GM12878 (cell line): Measurements from ENCODE around the gene IER5. TPM values are rescaled to one million over a fixed set of nuclear protein-coding genes. Genes with fewer than 3 reads are reported as not detected.

Source experiments
- ATAC-seq: fragments of 200-7000 bp; cut with Tn5 transposase; 3 replicates; pipeline ENCODE4 v1.9.1; 2020; ENCODE audit warnings: mild to moderate bottlenecking, moderate library complexity
- BruUV-seq: library from RNA; stranded (reverse); fragments of 400-500 nt; replicated peaks from 2 replicates; lab custom pipeline; 2021; lab: Mats Ljungman, UMichigan
- CTCF ChIA-PET: fragments of 300-600 bp; sonication (Branson Sonifier 250); formaldehyde crosslinking; extraction: SDS; loops from one replicate; lab custom pipeline; 2021; ENCODE audit warnings: inconsistent platforms; lab: Yijun Ruan, JAX
- POLR2A ChIA-PET: fragments of 350-600 bp; formaldehyde crosslinking; extraction: SDS; loops from one replicate; lab custom pipeline; 2021; ENCODE audit warnings: inconsistent platforms; lab: Charles Lee
- RAD21 ChIA-PET: fragments of 300-600 bp; sonication (Branson Sonifier 250); formaldehyde crosslinking; loops from one replicate; lab custom pipeline; 2023; ENCODE audit warnings: antibody characterized with exemption; ENCODE audit not compliant: unreplicated experiment; lab: Charles Lee
- SMC1A ChIA-PET: fragments of 300-600 bp; sonication (Branson Sonifier 250); formaldehyde crosslinking; loops from one replicate; lab custom pipeline; 2023; ENCODE audit not compliant: unreplicated experiment, uncharacterized antibody; lab: Charles Lee
- DNase-seq: peaks from one replicate; pipeline ENCODE4 v3.0.0-alpha.2; 2011; ENCODE audit warnings: low read depth, low spot score
- FAIRE-seq: peaks from 3 replicates; lab custom pipeline; 2011; peaks lifted over from hg19 to GRCh38; lab: Jason Lieb, UNC
- H2AFZ ChIP-seq: 2 replicates; pipeline ENCODE4 v1.6.0; 2011; ENCODE audit warnings: low read depth, low read length, control low read depth; ENCODE audit not compliant: control insufficient read depth
- H3K27ac ChIP-seq: 2 replicates; pipeline ENCODE4 v1.5.1; 2011; ENCODE audit warnings: control low read depth; ENCODE audit not compliant: control insufficient read depth, insufficient read depth
- H3K27me3 ChIP-seq, 2 experiments: replicated peaks in 1 of 2; 2 replicates each; pipeline versions ENCODE4 v1.6.0 to v1.6.1; 2011; ENCODE audit warnings: low read length in 1 of 2; ENCODE audit not compliant: control insufficient read depth in 2 of 2, insufficient read depth in 2 of 2
- H3K36me3 ChIP-seq, 2 experiments: 2 replicates each; pipeline ENCODE4 v1.5.1; 2011; ENCODE audit warnings: low read length in 1 of 2; ENCODE audit not compliant: control insufficient read depth in 2 of 2, insufficient read depth in 2 of 2
- H3K4me1 ChIP-seq: 2 replicates; pipeline ENCODE4 v1.6.1; 2011; ENCODE audit warnings: mild to moderate bottlenecking, low read length, moderate library complexity, mixed read lengths; ENCODE audit not compliant: control insufficient read depth, insufficient read depth
- H3K4me2 ChIP-seq: 2 replicates; pipeline ENCODE4 v1.6.0; 2011; ENCODE audit warnings: control low read depth; ENCODE audit not compliant: control insufficient read depth, insufficient read depth
- H3K4me3 ChIP-seq: fragments of 200-600 bp; sonication (generic); 2 replicates; pipeline ENCODE4 v1.5.1; 2016
- H3K79me2 ChIP-seq: 2 replicates; pipeline ENCODE4 v1.6.0; 2011; ENCODE audit warnings: low read length; ENCODE audit not compliant: control insufficient read depth, insufficient read depth
- H3K9ac ChIP-seq: 2 replicates; pipeline ENCODE4 v1.8.0; 2011; ENCODE audit warnings: low read length, control low read depth, mixed read lengths; ENCODE audit not compliant: control insufficient read depth, insufficient read depth
- H3K9me3 ChIP-seq: replicated peaks from 3 replicates; pipeline ENCODE4 v1.5.1; 2011; ENCODE audit warnings: mild to moderate bottlenecking, low read length; ENCODE audit not compliant: control insufficient read depth, insufficient read depth
- H4K20me1 ChIP-seq: 2 replicates; pipeline ENCODE4 v1.6.0; 2011; ENCODE audit not compliant: control insufficient read depth, insufficient read depth
- MLLT1 ChIP-seq: fragments of 450-650 bp; IDR thresholded peaks from 2 replicates; pipeline ENCODE4 v1.6.1; 2016; ENCODE audit warnings: mild to moderate bottlenecking
- MYB ChIP-seq: fragments of 150-350 bp; IDR thresholded peaks from 2 replicates; pipeline ENCODE4 v1.6.1; 2014; ENCODE audit warnings: mild to moderate bottlenecking, low read depth, low read length, borderline replicate concordance
- NR2C1 ChIP-seq: fragments of 450-650 bp; IDR thresholded peaks from 2 replicates; pipeline ENCODE4 v1.6.1; 2017; ENCODE audit warnings: antibody characterized with exemption, mild to moderate bottlenecking, moderate library complexity
- RAD51 ChIP-seq: fragments of 450-650 bp; IDR thresholded peaks from 2 replicates; pipeline ENCODE4 v1.6.1; 2016; ENCODE audit warnings: moderate library complexity, mild to moderate bottlenecking, inconsistent platforms
- RCOR1 ChIP-seq: conservative IDR thresholded peaks from 2 replicates; pipeline ENCODE4 v1.6.1; 2012; ENCODE audit warnings: low read depth, low read length, improper control_type of control experiment
- TCF3 ChIP-seq: IDR thresholded peaks from 2 replicates; pipeline ENCODE4 v1.6.1; 2012; ENCODE audit warnings: low read depth, mild to moderate bottlenecking, low read length, borderline replicate concordance; ENCODE audit not compliant: insufficient read depth
- ZBED1 ChIP-seq: IDR thresholded peaks from 2 replicates; pipeline ENCODE4 v1.6.1; 2016; ENCODE audit warnings: borderline replicate concordance
- whole genome bisulfite sequencing: methylation state at CpG from one replicate; pipeline ENCODE4 v1.1.6; 2016; ENCODE audit warnings: low lambda C conversion rate; ENCODE audit not compliant: insufficient replicate concordance, insufficient coverage; ENCODE audit errors: missing lambda C conversion rate; 5-methylcytosine and 5-hydroxymethylcytosine counted together
- in situ Hi-C: fragments of 300-500 bp; cut with MboI; formaldehyde crosslinking; loops from 9 replicates; pipeline ENCODE4 v1.14.3; 2018; ENCODE audit warnings: mixed read lengths
- intact Hi-C: fragments of 100-400 bp; cut with micrococcal nuclease; formaldehyde crosslinking; loops from one replicate; pipeline ENCODE4 v1.14.2; 2022; ENCODE audit not compliant: unreplicated experiment
- polyA plus RNA-seq, 11 experiments: library from polyadenylated mRNA; depleted of rRNA in 4 of 11; unstranded in 6 of 11; stranded (reverse) in 5 of 11; fragments of >200 nt; fragmentation: Nextera tagmentation in 4 of 11; fragmentation: Illumina TruSeq in 1 of 11; extraction: Ambion mirVana in 4 of 11; extraction: Trizol in 1 of 11; gene quantifications; 1 replicate in 1 of 11; 2 replicates in 10 of 11; pipeline versions ENCODE4 v1.2.1 to v1.2.3, GENCODE V29; 2011 to 2016; ENCODE audit warnings: inconsistent platforms in 2 of 11, missing spikeins in 2 of 11, low read depth in 1 of 11
- total RNA-seq, 4 experiments: library from RNA; depleted of rRNA in 3 of 4; stranded (reverse); fragments of >200 nt in 3 of 4; fragmentation: Illumina TruSeq in 1 of 4; extraction: Trizol in 1 of 4; gene quantifications; 2 replicates each; pipeline versions ENCODE4 v1.2.1 to v1.2.3, GENCODE V29; 2013 to 2021
- TF ChIP-seq, protein P1 (sequence below): fragments of 450-650 bp; IDR thresholded peaks from 2 replicates; pipeline ENCODE4 v1.6.1; 2017; ENCODE audit warnings: mild to moderate bottlenecking
- TF ChIP-seq, protein P2 (sequence below): IDR thresholded peaks from 2 replicates; pipeline ENCODE4 v1.6.1; 2011; ENCODE audit warnings: borderline replicate concordance, low read depth, mild to moderate bottlenecking, moderate library complexity, low read length; ENCODE audit not compliant: insufficient read depth, poor library complexity, severe bottlenecking

The IER5 gene
- total and polyA plus RNA-seq, 10 of the 15 experiments (the other 5 are each of a cell fraction or from before 2014, with no cell fraction given): 4.3 to 75.2 (median 30.5) TPM

DNA sequence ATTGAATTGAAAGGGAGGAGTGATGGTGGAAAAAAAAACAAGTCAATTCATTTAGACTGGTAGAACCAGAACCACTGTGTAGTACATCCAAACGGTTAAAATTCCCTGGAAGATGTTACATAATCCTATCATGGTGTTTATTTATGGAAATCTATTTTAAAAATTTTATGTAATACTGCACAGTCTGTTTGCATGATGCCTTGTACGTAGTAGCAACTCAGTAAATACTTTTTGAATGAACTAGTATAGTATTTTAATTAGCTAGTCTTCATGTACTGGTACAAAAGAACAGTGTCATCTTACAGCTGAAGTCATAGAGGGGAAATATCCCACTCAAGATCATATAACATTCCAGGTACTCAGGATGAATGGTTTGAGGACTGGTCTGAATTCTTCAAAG lies 27.0 kb upstream of the IER5 start:
- Histone ChIP-seq H4K20me1 (no peaks in the 10 kb centered on the region), H3K9ac (no peak overlapping the region; the same call in 1 of the 2 replicates), H3K79me2 (no peaks in the 10 kb centered on the region; the same call in 1 of the 2 replicates), H3K4me1 (peaks cover 32% of the 10 kb centered on the region), H2AFZ (0 out of 2 replicates have a peak overlapping the region, but pooled peaks have one; percentile 11), H3K9me3 (no peaks in the 10 kb centered on the region; the same call in 2 of the 3 replicates), H3K27me3 (no peaks in the 10 kb centered on the region), H3K36me3 (peaks cover 0 to 6% of the 10 kb centered on the region in 2 experiments; a peak in 1 of 4 replicates), H3K4me2 (peak overlapping the region; percentile 83), H3K27ac (peak overlapping the region; percentile 96), H3K4me3 (peak overlapping the region; percentile 57)
- ATAC-seq: no peak
- intact Hi-C loops: no loop called here
- 96% methylated on average over 2 of the region's 2 CpGs for WGBS
- TSS peak; percentile 96 for BruUV-seq
- CTCF ChIA-PET: interaction anchor here (1.1 to 4.1 kb wide), 11 partner anchors 9 to 363 kb away, joined by 3 to 35 read pairs (median 8); no protein-coding TSS in a partner anchor
- TF ChIP-seq MYB (no peak), TCF3 (no peak), NR2C1 (no peak), ZBED1 (no peak), RCOR1 (no peak), MLLT1 (no peak), RAD51 (no peak)
- TF ChIP-seq, protein P1, sequence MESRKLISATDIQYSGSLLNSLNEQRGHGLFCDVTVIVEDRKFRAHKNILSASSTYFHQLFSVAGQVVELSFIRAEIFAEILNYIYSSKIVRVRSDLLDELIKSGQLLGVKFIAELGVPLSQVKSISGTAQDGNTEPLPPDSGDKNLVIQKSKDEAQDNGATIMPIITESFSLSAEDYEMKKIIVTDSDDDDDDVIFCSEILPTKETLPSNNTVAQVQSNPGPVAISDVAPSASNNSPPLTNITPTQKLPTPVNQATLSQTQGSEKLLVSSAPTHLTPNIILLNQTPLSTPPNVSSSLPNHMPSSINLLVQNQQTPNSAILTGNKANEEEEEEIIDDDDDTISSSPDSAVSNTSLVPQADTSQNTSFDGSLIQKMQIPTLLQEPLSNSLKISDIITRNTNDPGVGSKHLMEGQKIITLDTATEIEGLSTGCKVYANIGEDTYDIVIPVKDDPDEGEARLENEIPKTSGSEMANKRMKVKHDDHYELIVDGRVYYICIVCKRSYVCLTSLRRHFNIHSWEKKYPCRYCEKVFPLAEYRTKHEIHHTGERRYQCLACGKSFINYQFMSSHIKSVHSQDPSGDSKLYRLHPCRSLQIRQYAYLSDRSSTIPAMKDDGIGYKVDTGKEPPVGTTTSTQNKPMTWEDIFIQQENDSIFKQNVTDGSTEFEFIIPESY: no peak
- TF ChIP-seq, protein P2, sequence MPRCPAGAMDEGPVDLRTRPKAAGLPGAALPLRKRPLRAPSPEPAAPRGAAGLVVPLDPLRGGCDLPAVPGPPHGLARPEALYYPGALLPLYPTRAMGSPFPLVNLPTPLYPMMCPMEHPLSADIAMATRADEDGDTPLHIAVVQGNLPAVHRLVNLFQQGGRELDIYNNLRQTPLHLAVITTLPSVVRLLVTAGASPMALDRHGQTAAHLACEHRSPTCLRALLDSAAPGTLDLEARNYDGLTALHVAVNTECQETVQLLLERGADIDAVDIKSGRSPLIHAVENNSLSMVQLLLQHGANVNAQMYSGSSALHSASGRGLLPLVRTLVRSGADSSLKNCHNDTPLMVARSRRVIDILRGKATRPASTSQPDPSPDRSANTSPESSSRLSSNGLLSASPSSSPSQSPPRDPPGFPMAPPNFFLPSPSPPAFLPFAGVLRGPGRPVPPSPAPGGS: no peak
- in situ Hi-C loops: no loop called here
- RAD21 ChIA-PET: interaction anchor here (0.5 to 4.2 kb wide), 21 partner anchors 9 to 875 kb away, joined by 3 to 37 read pairs (median 7); partner anchors contain the start of gene STX6
- SMC1A ChIA-PET: interaction anchor here (0.6 to 4.8 kb wide), 24 partner anchors 11 to 180 kb away, joined by 3 to 53 read pairs (median 9); partner anchors contain the start of genes KIAA1614 and MR1
- no peak for DNase-seq
- no peak for FAIRE-seq
- POLR2A ChIA-PET: interaction anchor here (0.6 to 2.6 kb wide), 11 partner anchors 16 to 461 kb away, joined by 3 to 20 read pairs (median 6); no protein-coding TSS in a partner anchor
